ENCODE measurements around the gene CARD11. TPM values are rescaled to one million over a fixed set of nuclear protein-coding genes. Genes with fewer than 3 reads are reported as not detected.

Gene CARD11
- total RNA-seq, 2 donors from 2014 or later = 0.87 to 2.4 TPM

DNA sequence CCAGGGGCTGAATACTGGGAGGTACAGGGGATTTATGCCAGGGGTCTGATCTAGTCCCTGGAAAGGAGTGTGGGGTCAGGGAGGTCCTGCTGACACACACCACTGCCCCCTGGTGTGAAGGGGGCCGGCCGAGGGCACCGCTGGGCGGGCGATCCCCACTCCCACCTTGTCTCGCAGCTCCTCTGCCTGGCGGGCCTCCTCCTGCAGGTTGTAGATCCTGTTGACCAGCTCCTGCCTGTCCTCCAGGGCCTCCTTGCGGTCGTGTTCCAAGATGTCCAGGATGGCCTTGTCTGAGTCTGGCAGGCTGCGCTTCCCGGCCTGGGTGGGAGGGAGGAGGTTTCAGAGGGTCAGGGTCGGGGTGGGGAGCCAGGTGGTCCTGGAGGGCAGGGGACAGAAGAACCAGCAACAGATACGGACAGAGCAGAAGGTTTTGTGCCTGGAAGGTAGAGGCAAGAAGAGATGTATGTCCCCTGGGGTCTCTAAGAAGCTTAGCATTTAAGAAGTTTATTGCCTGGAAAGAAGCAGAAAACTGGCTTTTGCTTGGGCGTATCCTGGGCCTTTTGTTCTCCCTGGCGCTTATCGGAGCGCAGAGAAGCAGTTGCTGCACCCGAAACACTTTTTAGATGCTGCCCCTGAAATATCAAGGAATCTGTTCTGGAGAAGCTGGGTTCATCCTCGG, 105.0 kb downstream of the CARD11 start:
- DNase-seq (ENCODE audit: low spot score) = no peak
- WGBS = 71% methylated on average over 19 of the region's 19 CpGs
- Histone ChIP-seq H3K27me3 (replicated peaks; ENCODE audit: insufficient read depth) (no peaks in the 10 kb centered on the region), H3K27ac (no peak overlapping the region), H3K4me3 (no peak overlapping the region), H3K4me1 (replicated peaks) (no peaks in the 10 kb centered on the region), H3K36me3 (no peaks in the 10 kb centered on the region), H3K9me3 (no peaks in the 10 kb centered on the region)
- intact Hi-C loops (cut with DNase I) = no loop called here
- TF ChIP-seq, protein P1, sequence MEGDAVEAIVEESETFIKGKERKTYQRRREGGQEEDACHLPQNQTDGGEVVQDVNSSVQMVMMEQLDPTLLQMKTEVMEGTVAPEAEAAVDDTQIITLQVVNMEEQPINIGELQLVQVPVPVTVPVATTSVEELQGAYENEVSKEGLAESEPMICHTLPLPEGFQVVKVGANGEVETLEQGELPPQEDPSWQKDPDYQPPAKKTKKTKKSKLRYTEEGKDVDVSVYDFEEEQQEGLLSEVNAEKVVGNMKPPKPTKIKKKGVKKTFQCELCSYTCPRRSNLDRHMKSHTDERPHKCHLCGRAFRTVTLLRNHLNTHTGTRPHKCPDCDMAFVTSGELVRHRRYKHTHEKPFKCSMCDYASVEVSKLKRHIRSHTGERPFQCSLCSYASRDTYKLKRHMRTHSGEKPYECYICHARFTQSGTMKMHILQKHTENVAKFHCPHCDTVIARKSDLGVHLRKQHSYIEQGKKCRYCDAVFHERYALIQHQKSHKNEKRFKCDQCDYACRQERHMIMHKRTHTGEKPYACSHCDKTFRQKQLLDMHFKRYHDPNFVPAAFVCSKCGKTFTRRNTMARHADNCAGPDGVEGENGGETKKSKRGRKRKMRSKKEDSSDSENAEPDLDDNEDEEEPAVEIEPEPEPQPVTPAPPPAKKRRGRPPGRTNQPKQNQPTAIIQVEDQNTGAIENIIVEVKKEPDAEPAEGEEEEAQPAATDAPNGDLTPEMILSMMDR (IDR thresholded peaks at IDR 0.05) = no peak
- TF ChIP-seq POLR2A (IDR thresholded peaks at IDR 0.05) (no peak), POLR2AphosphoS5 (IDR thresholded peaks at IDR 0.05) (no peak)

DNA sequence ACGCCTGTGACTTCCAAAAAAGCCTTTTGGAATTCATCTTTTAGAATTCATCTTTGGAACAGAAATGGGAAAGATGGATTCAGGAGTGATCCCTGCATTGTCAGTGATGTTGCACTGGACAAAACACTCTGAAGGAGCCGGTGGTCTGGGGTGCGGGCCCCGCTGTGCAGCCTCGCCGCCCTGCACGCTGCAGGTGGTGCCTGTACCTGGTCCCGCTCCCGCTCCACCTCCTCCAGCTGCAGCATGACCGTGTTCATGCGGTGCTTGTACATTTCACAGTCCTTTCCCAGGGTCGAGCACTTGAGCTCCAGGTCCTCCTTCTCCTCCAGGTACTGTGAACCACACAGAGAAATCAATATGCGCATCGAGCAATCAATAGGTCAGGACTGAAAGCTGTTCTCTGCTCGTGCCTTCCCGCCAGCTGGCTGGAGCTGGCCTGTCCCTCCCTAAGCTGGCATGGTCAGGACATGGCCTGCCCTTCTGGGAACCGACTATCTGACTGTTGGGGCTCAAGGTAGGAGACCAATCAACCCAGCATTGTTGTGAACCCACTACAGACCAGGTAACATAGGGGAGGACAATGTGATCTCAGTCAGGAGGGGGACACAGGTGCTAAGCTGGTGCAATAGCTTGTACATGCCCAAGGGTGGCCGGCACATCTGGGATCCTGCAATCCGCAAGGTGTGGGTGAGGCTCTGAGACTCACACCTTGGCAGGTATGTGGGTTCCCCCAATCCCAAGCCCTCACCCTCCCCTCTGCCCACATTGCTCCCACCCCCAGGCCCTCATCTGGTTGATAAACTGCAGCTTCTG, 105.8 kb downstream of the CARD11 start:
- H3K9me3 ChIP-seq = no peaks in the 10 kb centered on the region
- H3K36me3 ChIP-seq = no peaks in the 10 kb centered on the region
- H3K4me1 ChIP-seq (replicated peaks) = no peaks in the 10 kb centered on the region
- DNase-seq (ENCODE audit: low spot score) = no peak
- H3K4me3 ChIP-seq = no peak overlapping the region
- TF ChIP-seq POLR2A (IDR thresholded peaks at IDR 0.05) (no peak), POLR2AphosphoS5 (IDR thresholded peaks at IDR 0.05) (no peak)
- TF ChIP-seq, protein P1 (IDR thresholded peaks at IDR 0.05) = no peak
- H3K27me3 ChIP-seq (replicated peaks; ENCODE audit: insufficient read depth) = no peaks in the 10 kb centered on the region
- intact Hi-C loops (cut with DNase I) = no loop called here
- no peak overlapping the region for H3K27ac ChIP-seq
- WGBS = 91% methylated on average over 19 of the region's 19 CpGs

DNA sequence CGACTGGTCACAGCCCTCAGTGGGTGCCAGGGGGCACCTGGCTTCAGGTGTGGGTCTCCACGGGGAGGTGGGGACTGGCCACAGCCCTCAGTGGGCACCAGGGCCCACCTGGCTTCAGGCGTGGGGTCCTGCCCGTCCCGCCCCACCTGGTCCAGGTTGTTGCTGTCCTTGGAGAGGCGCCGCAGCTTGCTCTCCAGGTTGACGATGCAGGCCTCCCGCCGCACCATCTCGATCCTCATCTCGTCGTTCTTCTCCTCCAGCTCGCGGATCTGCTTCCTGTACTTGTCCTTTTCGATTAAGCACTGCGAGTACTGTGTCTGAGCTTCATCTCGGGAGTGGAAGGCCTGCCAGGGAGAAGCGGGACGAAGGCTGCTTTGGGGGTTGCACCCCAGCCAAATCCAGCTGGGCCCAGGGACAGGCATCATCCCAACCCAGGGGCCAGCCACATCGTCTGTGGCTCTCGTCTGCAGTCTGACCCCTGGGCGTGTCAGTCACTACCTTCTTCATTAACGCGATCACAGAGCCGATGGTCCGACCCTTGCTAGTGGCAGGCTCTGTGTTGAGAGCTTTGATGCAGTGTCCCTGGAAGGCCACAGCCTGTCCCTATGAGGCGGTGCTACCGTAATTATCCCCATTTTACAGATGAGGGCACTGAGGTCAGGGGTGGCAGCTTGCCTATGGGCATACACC, 106.6 kb downstream of the CARD11 start:
- no peaks in the 10 kb centered on the region for H3K27me3 ChIP-seq (replicated peaks; ENCODE audit: insufficient read depth)
- TF ChIP-seq POLR2AphosphoS5 (IDR thresholded peaks at IDR 0.05) (no peak), POLR2A (IDR thresholded peaks at IDR 0.05) (no peak)
- TF ChIP-seq, protein P1 (IDR thresholded peaks at IDR 0.05) = no peak

DNA sequence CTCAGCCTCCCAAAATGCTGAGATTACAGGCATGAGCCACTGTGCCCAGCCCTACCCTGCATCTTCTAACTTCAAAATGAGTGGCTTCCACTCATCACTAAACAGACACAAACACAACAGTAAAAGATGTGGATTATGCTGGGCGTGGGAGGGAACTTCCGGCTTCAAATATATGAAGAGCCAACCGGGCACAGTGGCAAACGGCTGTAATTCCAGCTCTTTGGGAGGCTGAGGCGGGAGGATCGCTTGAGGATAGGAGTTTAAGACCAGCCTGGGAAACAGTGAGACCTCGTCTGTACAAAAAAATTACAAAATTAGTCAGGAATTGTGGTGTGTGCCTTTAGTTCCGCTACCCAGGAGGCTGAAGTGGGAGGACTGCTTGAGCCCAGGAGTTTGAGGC, 107.4 kb downstream of the CARD11 start:
- H3K27ac ChIP-seq = no peak overlapping the region
- no peak overlapping the region for H3K4me3 ChIP-seq
- DNase-seq (ENCODE audit: low spot score) = no peak
- no peaks in the 10 kb centered on the region for H3K36me3 ChIP-seq
- H3K9me3 ChIP-seq = no peaks in the 10 kb centered on the region
- H3K4me1 ChIP-seq (replicated peaks) = no peaks in the 10 kb centered on the region
- TF ChIP-seq, protein P1 (IDR thresholded peaks at IDR 0.05) = no peak
- TF ChIP-seq POLR2A (IDR thresholded peaks at IDR 0.05) (no peak), POLR2AphosphoS5 (IDR thresholded peaks at IDR 0.05) (no peak)
- intact Hi-C loops (cut with DNase I) = no loop called here
- 94% methylated on average over 8 of the region's 8 CpGs for WGBS
- H3K27me3 ChIP-seq (replicated peaks; ENCODE audit: insufficient read depth) = no peaks in the 10 kb centered on the region

More for the DNA sequence above, 106.6 kb downstream of the CARD11 start:
- Histone ChIP-seq H3K36me3 (no peaks in the 10 kb centered on the region), H3K9me3 (no peaks in the 10 kb centered on the region), H3K27ac (no peak overlapping the region), H3K4me1 (replicated peaks) (no peaks in the 10 kb centered on the region), H3K4me3 (no peak overlapping the region)
- DNase-seq (ENCODE audit: low spot score) = no peak
- intact Hi-C loops (cut with DNase I) = no loop called here
- 90% methylated on average over 29 of the region's 29 CpGs for WGBS
